Measurements from ENCODE around the gene SMARCE1. TPM values are rescaled to one million over a fixed set of nuclear protein-coding genes. Genes with fewer than 3 reads are reported as not detected.
A peak's percentile ranks its signal among the peaks of the same experiment; 100 is the strongest.

Gene SMARCE1
- total RNA-seq, 2 experiments from 2014 or later, result 110 to 117 TPM

DNA sequence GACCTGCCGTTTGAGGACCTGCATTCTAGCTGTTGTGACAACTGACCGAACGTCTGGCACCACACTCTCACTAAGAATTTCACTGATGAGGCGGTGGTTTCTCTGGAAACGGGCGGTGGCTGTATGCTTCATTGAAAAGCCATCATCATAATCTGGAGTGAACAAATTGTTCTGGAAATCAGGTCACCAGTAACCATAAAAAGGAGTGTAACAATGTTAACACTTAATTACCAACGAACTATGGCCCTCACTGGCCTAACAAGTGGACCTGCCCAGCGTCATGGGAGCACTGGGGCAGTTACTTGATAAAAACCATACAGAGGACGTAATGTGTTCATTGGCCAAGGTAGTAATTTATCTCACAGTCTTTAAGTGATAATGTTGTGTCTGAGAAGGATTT, 15.4 kb downstream of the SMARCE1 start:
- H3K27me3 Mint-ChIP-seq, result no peaks in the 10 kb centered on the region
- H3K27ac Mint-ChIP-seq, result no peak overlapping the region
- H3K4me3 Mint-ChIP-seq, result no peak overlapping the region
- peaks cover 71% of the 10 kb centered on the region for H3K36me3 Mint-ChIP-seq (ENCODE audit: low read depth)
- H3K9me3 Mint-ChIP-seq, result no peaks in the 10 kb centered on the region
- peaks cover 2% of the 10 kb centered on the region for H3K4me1 Mint-ChIP-seq
- DNase-seq, result no peak
- ChIA-PET CTCF (no interaction called here), POLR2A (interaction anchor here (0.6 kb wide), 1 partner anchor 11 kb away, joined by 4 read pairs; no protein-coding TSS in a partner anchor)

DNA sequence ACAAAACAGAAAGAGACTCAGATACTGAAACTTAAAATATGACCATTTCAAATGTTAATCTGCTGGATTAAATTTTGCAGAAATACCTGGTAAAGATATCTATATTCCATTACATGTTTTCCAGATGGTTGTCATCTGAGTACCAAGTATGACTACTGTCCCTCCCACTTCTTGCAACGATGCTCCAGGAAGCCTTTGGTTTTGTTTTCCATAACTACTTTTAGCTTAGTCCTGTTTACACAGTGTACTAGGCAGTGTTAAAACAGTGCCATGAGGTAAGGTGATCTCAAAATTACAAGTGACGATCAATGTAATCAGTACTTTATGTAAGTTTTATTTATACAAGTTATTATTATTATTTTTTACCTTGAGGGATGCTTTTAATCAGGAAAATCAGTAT, 17.8 kb downstream of the SMARCE1 start:
- POLR2A ChIA-PET, result no interaction called here
- no peak for DNase-seq
- peaks cover 6% of the 10 kb centered on the region for H3K4me1 Mint-ChIP-seq
- no peak overlapping the region for H3K4me3 Mint-ChIP-seq
- peaks cover 62% of the 10 kb centered on the region for H3K36me3 Mint-ChIP-seq (ENCODE audit: low read depth)
- no peaks in the 10 kb centered on the region for H3K27me3 Mint-ChIP-seq
- H3K27ac Mint-ChIP-seq, result no peak overlapping the region
- CTCF ChIA-PET, result interaction anchor here (0.9 to 2.6 kb wide), 3 partner anchors 8 to 11 kb away, joined by 3 to 9 read pairs (median 4); no protein-coding TSS in a partner anchor
- no peaks in the 10 kb centered on the region for H3K9me3 Mint-ChIP-seq

DNA sequence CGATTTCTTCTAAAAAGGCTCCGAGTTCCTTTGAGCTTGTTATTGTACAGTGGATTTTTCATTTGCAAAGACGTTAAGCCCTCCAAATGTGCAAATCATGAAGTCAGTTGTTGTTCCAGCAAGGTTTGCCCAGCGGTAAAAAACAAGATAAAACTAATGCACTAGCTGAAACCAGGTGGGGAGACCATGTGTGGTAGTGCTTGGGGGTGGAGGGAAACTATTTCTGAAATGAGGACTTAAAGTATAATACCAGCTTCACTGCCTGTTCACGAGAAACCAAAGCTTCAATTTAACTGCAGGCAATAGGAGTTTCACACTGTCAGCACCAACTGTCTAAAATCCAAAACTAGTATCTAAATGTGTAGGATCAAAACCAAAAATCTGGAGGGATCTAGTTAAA, 22.3 kb downstream of the SMARCE1 start:
- no peak overlapping the region for H3K4me3 Mint-ChIP-seq
- H3K4me1 Mint-ChIP-seq, result peaks cover 38% of the 10 kb centered on the region
- H3K36me3 Mint-ChIP-seq (ENCODE audit: low read depth), result peaks cover 28% of the 10 kb centered on the region
- no peaks in the 10 kb centered on the region for H3K9me3 Mint-ChIP-seq
- ChIA-PET POLR2A (no interaction called here), CTCF (interaction anchor here (0.9 to 2.1 kb wide), 3 partner anchors 10 to 62 kb away, joined by 3 to 8 read pairs (median 7); no protein-coding TSS in a partner anchor)
- H3K27ac Mint-ChIP-seq, result no peak overlapping the region
- DNase-seq, result no peak
- no peaks in the 10 kb centered on the region for H3K27me3 Mint-ChIP-seq

DNA sequence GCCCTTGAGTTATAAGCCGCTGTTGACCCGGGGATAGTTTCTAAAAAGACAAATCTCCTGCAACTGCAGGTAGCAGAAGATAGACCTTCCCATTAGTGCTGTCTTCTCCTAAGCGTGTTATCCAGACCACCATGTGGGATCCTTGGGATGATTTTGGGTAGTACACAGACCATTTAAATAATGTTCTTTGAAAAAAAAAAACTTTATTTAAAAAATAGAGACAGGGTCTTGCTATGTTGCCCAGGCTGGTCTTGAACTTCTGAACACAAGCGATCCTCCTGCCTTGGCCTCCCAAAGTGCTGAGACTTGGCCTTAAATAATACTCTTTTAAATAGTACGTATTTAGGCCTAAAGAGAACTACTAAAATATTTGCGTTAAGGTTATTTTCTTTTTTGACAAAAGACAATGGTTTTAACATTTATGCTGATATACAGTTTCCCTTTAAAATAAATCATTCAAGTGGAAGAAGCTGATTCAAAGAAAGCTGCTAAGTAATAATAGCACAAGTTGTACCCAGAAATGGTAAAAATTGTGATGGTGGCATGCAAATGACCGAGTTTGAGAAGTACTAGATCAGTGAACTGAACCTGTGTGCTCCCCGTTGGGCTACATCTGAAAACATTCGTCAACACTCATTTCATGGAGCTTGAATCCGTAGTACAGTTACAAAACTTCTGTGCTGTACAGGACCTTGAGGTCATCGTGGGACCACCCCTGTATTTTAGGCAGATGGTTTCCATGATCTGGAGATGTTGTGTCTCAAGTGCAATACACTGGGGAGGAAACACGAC, 24.0 kb downstream of the SMARCE1 start:
- peaks cover 55% of the 10 kb centered on the region for H3K4me1 Mint-ChIP-seq
- no peaks in the 10 kb centered on the region for H3K27me3 Mint-ChIP-seq
- no peak for DNase-seq
- ChIA-PET POLR2A (no interaction called here), CTCF (interaction anchor here (1.7 to 2.1 kb wide), 2 partner anchors 11 to 60 kb away, joined by 3 to 8 read pairs; no protein-coding TSS in a partner anchor)
- no peaks in the 10 kb centered on the region for H3K9me3 Mint-ChIP-seq
- H3K36me3 Mint-ChIP-seq (ENCODE audit: low read depth), result peaks cover 15% of the 10 kb centered on the region
- no peak overlapping the region for H3K27ac Mint-ChIP-seq
- H3K4me3 Mint-ChIP-seq, result no peak overlapping the region

DNA sequence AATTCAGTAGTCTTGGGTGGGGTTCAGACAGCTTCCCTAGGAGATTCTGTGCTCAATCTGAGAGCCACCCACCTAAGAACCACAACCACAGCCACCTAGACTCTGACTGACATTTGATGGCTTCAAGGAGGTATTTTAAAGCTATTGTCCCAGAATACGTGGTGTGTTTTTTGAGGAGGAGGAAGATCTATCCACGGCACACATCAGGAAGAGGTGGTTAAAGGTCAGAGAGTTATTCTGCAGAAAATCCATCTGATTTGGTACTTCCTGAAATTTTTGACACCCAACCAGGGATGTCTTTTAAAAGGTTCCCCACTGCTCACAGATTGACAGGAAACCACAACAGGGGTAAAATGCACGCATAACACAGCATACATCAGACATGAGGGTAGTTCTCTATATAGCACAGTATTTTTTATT, 25.1 kb downstream of the SMARCE1 start:
- DNase-seq, result peak; percentile 54
- Mint-ChIP-seq H3K9me3 (no peaks in the 10 kb centered on the region), H3K4me1 (peaks cover 59% of the 10 kb centered on the region), H3K27ac (peak overlapping the region; percentile 80), H3K4me3 (peak overlapping the region; percentile 8), H3K27me3 (no peaks in the 10 kb centered on the region), H3K36me3 (ENCODE audit: low read depth) (peaks cover 8% of the 10 kb centered on the region)
- ChIA-PET POLR2A (interaction anchor here (0.7 kb wide), 1 partner anchor 24 kb away, joined by 3 read pairs; no protein-coding TSS in a partner anchor), CTCF (interaction anchor here (1.6 kb wide), 1 partner anchor 175 kb away, joined by 3 read pairs; no protein-coding TSS in a partner anchor)

DNA sequence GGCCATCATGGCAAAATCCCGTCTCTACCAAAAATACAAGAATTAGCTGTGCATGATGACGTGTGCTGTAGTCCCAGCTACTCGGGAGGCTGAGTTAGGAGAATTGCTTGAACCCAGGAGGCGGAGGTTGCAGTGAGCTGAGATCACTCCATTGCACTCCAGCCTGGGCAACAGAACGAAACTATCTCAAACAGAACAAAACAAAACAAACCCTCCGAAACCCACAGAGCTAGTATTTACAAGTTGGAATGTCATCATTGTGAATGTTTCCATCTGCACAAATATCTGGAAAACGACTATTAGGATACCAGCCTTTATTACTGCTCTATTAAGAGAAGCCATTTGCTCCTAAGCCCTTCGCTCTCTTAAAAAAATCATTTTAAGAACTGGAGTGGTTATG, 26.0 kb downstream of the SMARCE1 start:
- CTCF ChIA-PET, result interaction anchor here (0.7 to 1.6 kb wide), 3 partner anchors 8 to 174 kb away, joined by 3 to 4 read pairs (median 3); no protein-coding TSS in a partner anchor
- Mint-ChIP-seq H3K9me3 (no peaks in the 10 kb centered on the region), H3K27ac (no peak overlapping the region), H3K4me1 (peaks cover 69% of the 10 kb centered on the region), H3K36me3 (ENCODE audit: low read depth) (no peaks in the 10 kb centered on the region), H3K4me3 (no peak overlapping the region), H3K27me3 (no peaks in the 10 kb centered on the region)
- no peak for DNase-seq
- POLR2A ChIA-PET, result no interaction called here

DNA sequence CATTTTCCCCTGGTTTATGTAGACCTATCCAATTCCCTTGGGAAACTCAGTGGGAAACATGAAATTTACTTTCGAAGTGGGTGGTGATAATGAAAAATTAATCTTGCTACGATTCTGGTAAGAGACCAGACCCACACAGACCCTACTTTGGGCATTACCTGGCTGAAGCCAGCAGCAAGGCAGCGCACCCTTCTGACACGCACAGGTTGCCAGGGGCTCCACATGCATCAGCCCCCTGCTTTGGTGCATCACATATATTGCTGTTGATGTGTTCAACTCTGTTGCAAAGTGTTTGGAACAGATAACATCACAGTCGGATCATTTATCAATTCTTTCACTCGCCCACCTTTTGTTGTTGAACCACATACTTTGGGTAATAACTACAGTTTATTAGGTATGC, 26.6 kb downstream of the SMARCE1 start:
- H3K27me3 Mint-ChIP-seq, result no peaks in the 10 kb centered on the region
- H3K4me3 Mint-ChIP-seq, result no peak overlapping the region
- CTCF ChIA-PET, result interaction anchor here (0.7 to 1.7 kb wide), 7 partner anchors 9 to 173 kb away, joined by 3 to 6 read pairs (median 4); no protein-coding TSS in a partner anchor
- no peaks in the 10 kb centered on the region for H3K36me3 Mint-ChIP-seq (ENCODE audit: low read depth)
- POLR2A ChIA-PET, result no interaction called here
- H3K27ac Mint-ChIP-seq, result peak overlapping the region; percentile 17
- no peaks in the 10 kb centered on the region for H3K9me3 Mint-ChIP-seq
- no peak for DNase-seq
- peaks cover 74% of the 10 kb centered on the region for H3K4me1 Mint-ChIP-seq

DNA sequence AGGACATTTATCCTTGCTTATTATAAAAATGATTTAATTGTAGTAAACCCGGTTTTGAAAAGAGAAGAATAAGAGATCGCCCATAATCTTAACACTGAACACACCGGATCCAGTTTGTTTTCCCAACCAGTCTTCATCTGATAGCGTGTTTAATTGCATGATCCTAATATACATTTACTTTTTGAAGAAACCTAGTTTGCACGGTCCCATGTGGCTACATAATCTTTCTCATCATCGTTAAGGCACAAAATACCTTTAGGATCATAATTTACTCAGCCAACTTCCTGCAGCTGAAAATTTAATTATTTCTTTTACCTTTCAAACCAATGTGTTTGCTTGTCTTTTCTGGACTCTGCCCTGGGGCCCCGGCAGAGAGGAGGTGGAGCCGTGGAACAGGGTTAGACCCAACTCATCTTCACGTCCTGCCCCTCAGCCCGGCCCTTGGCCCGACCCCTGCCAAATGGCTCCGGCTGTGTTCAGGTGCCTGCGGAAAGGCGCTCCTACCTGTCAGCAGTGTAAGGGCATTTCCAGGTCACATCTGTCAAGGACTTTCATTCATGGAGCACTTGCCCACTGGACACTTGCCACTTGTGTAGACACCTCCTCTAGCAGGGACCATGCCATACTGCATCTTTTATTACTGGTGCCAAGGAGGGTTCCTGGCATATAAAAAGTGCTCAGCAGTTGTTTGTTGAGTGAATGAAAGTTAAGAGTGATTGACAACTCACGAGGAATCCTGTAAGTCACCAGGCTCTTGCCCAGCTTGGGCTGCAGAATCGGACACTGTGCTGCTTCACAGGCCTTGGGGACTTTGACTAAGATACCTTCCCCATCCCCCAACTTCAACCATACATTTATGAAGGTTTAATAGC, 28.6 kb downstream of the SMARCE1 start:
- no peaks in the 10 kb centered on the region for H3K9me3 Mint-ChIP-seq
- no peak for DNase-seq
- peak overlapping the region; percentile 67 for H3K4me3 Mint-ChIP-seq
- H3K36me3 Mint-ChIP-seq (ENCODE audit: low read depth), result no peaks in the 10 kb centered on the region
- ChIA-PET CTCF (interaction anchor here (0.7 to 1.7 kb wide), 17 partner anchors 9 to 257 kb away, joined by 3 to 10 read pairs (median 4); no protein-coding TSS in a partner anchor), POLR2A (interaction anchor here (1.0 kb wide), 1 partner anchor 29 kb away, joined by 4 read pairs; the partner anchor contains the start of gene SMARCE1)
- no peak overlapping the region for H3K27ac Mint-ChIP-seq
- H3K4me1 Mint-ChIP-seq, result peaks cover 85% of the 10 kb centered on the region
- H3K27me3 Mint-ChIP-seq, result no peaks in the 10 kb centered on the region

DNA sequence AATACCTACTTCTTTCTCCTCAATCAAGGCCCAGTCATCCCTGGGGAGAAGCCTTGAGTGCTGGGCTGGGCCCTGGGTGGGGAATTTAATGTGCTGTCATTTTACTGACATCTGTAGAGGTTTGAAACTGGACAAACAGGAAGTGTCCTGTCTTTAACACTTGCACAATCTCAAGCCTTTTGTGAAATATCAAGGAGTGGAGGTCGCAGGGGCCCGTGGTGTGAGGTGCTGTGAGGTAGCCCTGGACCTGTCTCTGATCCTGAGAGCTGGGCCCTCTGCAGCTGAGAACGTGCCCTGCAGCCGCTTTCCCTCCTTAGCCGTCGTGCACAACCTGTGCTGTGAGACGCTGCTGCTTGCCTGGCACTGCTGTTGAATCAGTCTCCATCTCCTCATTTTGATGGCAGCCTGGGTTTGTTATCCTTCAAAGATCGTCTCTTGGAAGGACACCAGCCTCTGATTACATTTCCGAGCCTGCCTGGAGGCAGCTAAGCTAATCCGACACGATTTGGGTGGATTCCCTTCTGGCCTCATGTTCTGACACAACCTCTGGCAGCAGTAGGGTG, 29.9 kb downstream of the SMARCE1 start:
- no peak for DNase-seq
- POLR2A ChIA-PET, result no interaction called here
- Mint-ChIP-seq H3K27me3 (no peaks in the 10 kb centered on the region), H3K27ac (peak overlapping the region; percentile 9), H3K4me3 (no peak overlapping the region), H3K9me3 (no peaks in the 10 kb centered on the region), H3K4me1 (peaks cover 91% of the 10 kb centered on the region), H3K36me3 (ENCODE audit: low read depth) (no peaks in the 10 kb centered on the region)
- CTCF ChIA-PET, result interaction anchor here (0.7 to 3.5 kb wide), 3 partner anchors 57 to 256 kb away, joined by 3 to 18 read pairs (median 3); no protein-coding TSS in a partner anchor

DNA sequence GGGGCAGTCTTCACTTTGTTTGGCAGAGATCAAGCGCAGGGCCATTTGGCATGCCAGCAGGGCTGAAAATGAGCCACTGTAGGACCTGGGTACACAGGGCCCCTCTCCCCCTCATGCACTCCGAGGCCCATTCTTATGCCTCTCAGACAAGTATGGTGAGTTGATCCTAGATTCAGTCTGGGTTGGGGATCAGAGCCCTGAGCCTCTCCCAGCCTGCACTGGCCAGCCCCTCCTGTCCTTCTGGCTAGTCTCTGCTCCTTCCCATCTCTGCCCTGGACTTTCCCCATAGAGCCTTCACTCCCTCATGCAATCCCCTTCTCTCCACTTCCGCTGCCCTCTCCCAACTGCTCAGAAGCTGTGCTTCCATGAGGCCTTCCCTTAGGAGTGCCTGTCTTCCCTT, 31.0 kb downstream of the SMARCE1 start:
- Mint-ChIP-seq H3K27ac (peak overlapping the region; percentile 73), H3K27me3 (no peaks in the 10 kb centered on the region), H3K36me3 (ENCODE audit: low read depth) (no peaks in the 10 kb centered on the region), H3K9me3 (no peaks in the 10 kb centered on the region), H3K4me3 (no peak overlapping the region), H3K4me1 (peaks cover 90% of the 10 kb centered on the region)
- CTCF ChIA-PET, result interaction anchor here (1.9 to 3.5 kb wide), 3 partner anchors 11 to 56 kb away, joined by 7 to 18 read pairs (median 11); no protein-coding TSS in a partner anchor
- POLR2A ChIA-PET, result no interaction called here
- DNase-seq, result no peak

DNA sequence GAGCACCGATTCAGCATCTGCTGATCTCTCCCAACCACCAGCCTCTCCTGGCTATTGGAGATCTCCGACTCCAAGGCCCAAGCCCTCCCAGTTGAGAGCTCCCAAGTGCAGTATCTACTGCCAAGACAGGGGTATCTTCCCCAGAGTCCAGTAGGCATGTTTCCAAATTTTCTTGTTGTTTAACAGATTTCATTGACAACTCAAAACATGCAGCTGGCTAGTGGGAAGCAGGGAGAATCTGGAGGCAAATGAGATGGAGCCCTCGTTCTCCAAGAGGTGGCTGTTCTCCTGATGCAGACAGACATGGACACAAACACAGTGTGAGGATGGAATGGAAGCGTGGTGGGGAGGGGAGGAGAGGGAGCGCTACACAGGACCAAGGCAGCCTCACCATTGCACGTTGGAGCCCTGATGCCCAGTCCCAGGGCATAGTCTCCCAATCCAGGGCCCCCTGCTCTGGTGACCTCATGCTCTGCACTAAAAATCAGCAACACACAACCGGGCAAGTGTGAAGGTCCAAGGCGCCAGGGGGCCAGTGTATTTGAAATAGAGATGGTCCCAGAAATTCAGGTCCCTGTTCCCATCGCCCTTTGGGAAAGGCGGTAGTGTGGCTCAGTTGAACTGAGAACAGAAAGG, 31.7 kb downstream of the SMARCE1 start:
- Mint-ChIP-seq H3K9me3 (no peaks in the 10 kb centered on the region), H3K27ac (peak overlapping the region; percentile 51), H3K4me3 (no peak overlapping the region), H3K4me1 (peaks cover 90% of the 10 kb centered on the region), H3K27me3 (no peaks in the 10 kb centered on the region), H3K36me3 (ENCODE audit: low read depth) (no peaks in the 10 kb centered on the region)
- ChIA-PET POLR2A (interaction anchor here (1.5 kb wide), 1 partner anchor 54 kb away, joined by 5 read pairs; no protein-coding TSS in a partner anchor), CTCF (interaction anchor here (0.5 to 3.5 kb wide), 11 partner anchors 9 to 65 kb away, joined by 3 to 18 read pairs (median 6); partner anchors contain the start of gene SMARCE1)
- no peak for DNase-seq
